NOMO-1 treated with dmso at 0.1 percent for 144 hours (cell line): Measurements from ENCODE around the gene DENND6B.

Source experiments
- DNase-seq: peaks from one replicate; lab custom pipeline; 2025; ENCODE audit not compliant: unreplicated experiment; lab: John Stamatoyannopoulos, UW

DENND6B gene

GRCh38 chr22:50304528-50305392, 22.1 kb downstream of the DENND6B start:
- peak; percentile 83 for DNase-seq

GRCh38 chr22:50303848-50304527, 22.8 kb downstream of the DENND6B start:
- peak; percentile 30 for DNase-seq

GRCh38 chr22:50303515-50303847, 23.3 kb downstream of the DENND6B start:
- no peak for DNase-seq

- DNase-seq, result no peak
These were observed 24.2 kb downstream of the DENND6B start for GRCh38 chr22:50302564-50302963.

GRCh38 chr22:50302041-50302541, 24.7 kb downstream of the DENND6B start:
- no peak for DNase-seq

- DNase-seq, result no peak
These were observed 25.2 kb downstream of the DENND6B start for GRCh38 chr22:50301581-50301991.

- DNase-seq, result no peak
These were observed 26.1 kb downstream of the DENND6B start for GRCh38 chr22:50300620-50301257.

- no peak for DNase-seq
These were observed 26.8 kb downstream of the DENND6B start for GRCh38 chr22:50299785-50300619.

- no peak for DNase-seq
These were observed 27.7 kb downstream of the DENND6B start for GRCh38 chr22:50298937-50299784.

GRCh38 chr22:50298266-50298637, 28.6 kb downstream of the DENND6B start:
- DNase-seq, result no peak

GRCh38 chr22:50297510-50298265, 29.1 kb downstream of the DENND6B start:
- DNase-seq, result no peak

- DNase-seq, result no peak
These were observed 29.9 kb downstream of the DENND6B start for GRCh38 chr22:50296658-50297490.

- DNase-seq, result no peak
These were observed 32.5 kb downstream of the DENND6B start for GRCh38 chr22:50294319-50294656.

- no peak for DNase-seq
These were observed 33.1 kb downstream of the DENND6B start for GRCh38 chr22:50293441-50294318.

GRCh38 chr22:50292643-50293440, 34.0 kb downstream of the DENND6B start:
- DNase-seq, result no peak

- no peak for DNase-seq
These were observed 36.7 kb downstream of the DENND6B start for GRCh38 chr22:50289942-50290630.
